ENCODE data around the gene ASCL5.

Gene ASCL5

DNA sequence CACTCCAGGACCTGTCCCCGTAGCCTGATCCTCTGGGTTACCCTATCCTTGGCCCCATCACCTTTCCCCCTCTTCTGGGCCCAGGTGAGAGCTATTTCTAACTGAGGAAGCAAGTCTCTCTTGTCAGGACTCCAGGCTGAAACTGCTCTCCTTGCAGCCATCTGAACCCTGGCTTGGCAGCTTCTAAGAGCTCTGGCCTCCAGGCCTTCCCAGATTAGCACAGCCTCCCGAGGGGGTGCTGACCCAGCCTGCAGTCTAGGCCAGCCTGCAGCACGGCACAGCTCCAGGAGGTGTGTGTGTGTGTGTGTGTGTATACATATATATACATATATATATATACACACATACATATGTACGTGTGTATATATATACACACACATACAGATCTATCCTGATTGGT is 32.2 kb downstream of the ASCL5 start:
- Histone ChIP-seq H2AFZ (ENCODE audit: low read depth, low read length, severe bottlenecking) (no peak overlapping the region), H4K20me1 (ENCODE audit: low read depth, low read length) (no peaks in the 10 kb centered on the region), H3K79me2 (ENCODE audit: insufficient read depth, low read length) (no peaks in the 10 kb centered on the region), H3K9ac (ENCODE audit: low read length) (no peak overlapping the region), H3K4me2 (ENCODE audit: low read depth, low read length, poor library complexity, severe bottlenecking) (no peak overlapping the region), H3K9me2 (replicated peaks; ENCODE audit: insufficient read depth, low read length) (no peaks in the 10 kb centered on the region), H3K36me3 (ENCODE audit: low read length) (no peaks in the 10 kb centered on the region), H3F3A (ENCODE audit: insufficient read depth) (no peaks in the 10 kb centered on the region), H3K9me3 (ENCODE audit: insufficient read depth, low read length) (no peaks in the 10 kb centered on the region), H3K27ac (ENCODE audit: low read depth, low read length) (no peak overlapping the region), H3K4me3 (ENCODE audit: insufficient read depth, low read length, poor library complexity, severe bottlenecking) (no peak overlapping the region), H3K27me3 (ENCODE audit: low read length) (no peaks in the 10 kb centered on the region)
- TF ChIP-seq, protein P1, sequence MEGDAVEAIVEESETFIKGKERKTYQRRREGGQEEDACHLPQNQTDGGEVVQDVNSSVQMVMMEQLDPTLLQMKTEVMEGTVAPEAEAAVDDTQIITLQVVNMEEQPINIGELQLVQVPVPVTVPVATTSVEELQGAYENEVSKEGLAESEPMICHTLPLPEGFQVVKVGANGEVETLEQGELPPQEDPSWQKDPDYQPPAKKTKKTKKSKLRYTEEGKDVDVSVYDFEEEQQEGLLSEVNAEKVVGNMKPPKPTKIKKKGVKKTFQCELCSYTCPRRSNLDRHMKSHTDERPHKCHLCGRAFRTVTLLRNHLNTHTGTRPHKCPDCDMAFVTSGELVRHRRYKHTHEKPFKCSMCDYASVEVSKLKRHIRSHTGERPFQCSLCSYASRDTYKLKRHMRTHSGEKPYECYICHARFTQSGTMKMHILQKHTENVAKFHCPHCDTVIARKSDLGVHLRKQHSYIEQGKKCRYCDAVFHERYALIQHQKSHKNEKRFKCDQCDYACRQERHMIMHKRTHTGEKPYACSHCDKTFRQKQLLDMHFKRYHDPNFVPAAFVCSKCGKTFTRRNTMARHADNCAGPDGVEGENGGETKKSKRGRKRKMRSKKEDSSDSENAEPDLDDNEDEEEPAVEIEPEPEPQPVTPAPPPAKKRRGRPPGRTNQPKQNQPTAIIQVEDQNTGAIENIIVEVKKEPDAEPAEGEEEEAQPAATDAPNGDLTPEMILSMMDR (IDR thresholded peaks at IDR 0.05; ENCODE audit: insufficient read depth, low read length, poor library complexity, severe bottlenecking) = no peak
- TF ChIP-seq EZH2phosphoT487 (conservative IDR thresholded peaks at IDR 0.05; ENCODE audit: low read length) = no peak

DNA sequence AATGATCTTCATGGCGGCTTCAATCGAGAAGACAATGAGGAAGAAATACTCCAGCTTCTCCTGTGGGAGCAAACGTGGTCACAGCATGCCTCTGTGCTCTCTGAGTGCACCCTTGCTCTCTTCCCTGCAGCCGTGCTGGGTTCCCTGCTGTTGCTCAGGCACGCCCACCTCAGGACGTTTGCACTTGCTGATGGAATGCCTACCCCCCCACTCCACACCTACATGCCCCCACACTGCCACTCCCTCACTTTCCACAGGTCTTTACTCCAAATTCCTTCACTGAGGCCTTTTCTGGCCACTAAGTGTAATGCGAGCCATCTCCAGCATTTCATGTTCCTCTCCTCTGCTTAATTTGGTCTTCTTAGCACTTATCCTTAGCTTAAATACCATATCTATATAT is 33.0 kb downstream of the ASCL5 start:
- no peaks in the 10 kb centered on the region for H4K20me1 ChIP-seq (ENCODE audit: low read depth, low read length)
- no peaks in the 10 kb centered on the region for H3K27me3 ChIP-seq (ENCODE audit: low read length)
- no peak overlapping the region for H3K9ac ChIP-seq (ENCODE audit: low read length)
- H3K36me3 ChIP-seq (ENCODE audit: low read length) = no peaks in the 10 kb centered on the region
- no peaks in the 10 kb centered on the region for H3K79me2 ChIP-seq (ENCODE audit: insufficient read depth, low read length)
- no peak overlapping the region for H2AFZ ChIP-seq (ENCODE audit: low read depth, low read length, severe bottlenecking)
- no peaks in the 10 kb centered on the region for H3F3A ChIP-seq (ENCODE audit: insufficient read depth)
- H3K4me3 ChIP-seq (ENCODE audit: insufficient read depth, low read length, poor library complexity, severe bottlenecking) = no peak overlapping the region
- no peaks in the 10 kb centered on the region for H3K9me3 ChIP-seq (ENCODE audit: insufficient read depth, low read length)
- no peak overlapping the region for H3K27ac ChIP-seq (ENCODE audit: low read depth, low read length)
- no peak for TF ChIP-seq EZH2phosphoT487 (conservative IDR thresholded peaks at IDR 0.05; ENCODE audit: low read length)
- TF ChIP-seq, protein P1 (IDR thresholded peaks at IDR 0.05; ENCODE audit: insufficient read depth, low read length, poor library complexity, severe bottlenecking) = no peak
- H3K9me2 ChIP-seq (replicated peaks; ENCODE audit: insufficient read depth, low read length) = no peaks in the 10 kb centered on the region
- no peak overlapping the region for H3K4me2 ChIP-seq (ENCODE audit: low read depth, low read length, poor library complexity, severe bottlenecking)

DNA sequence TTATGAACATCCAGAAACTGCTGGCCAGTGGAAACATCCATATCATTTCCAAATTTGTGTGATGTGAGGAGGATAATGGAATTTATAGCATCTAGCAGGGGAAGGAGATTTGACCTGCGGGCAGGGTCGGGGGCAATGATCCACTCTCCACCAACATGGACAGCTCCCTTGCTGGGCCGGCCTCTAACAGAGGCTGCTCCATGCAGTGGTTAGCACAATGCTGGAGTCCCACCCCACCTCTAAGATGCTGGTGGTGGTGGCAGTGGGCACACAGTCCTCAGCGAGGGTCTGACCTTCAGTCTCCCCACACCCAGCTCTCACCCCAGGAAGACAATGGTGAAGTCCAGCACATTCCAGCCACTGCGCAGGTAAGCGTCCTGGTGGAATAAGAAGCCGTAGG is 33.4 kb downstream of the ASCL5 start:
- no peak overlapping the region for H3K27ac ChIP-seq (ENCODE audit: low read depth, low read length)
- no peaks in the 10 kb centered on the region for H4K20me1 ChIP-seq (ENCODE audit: low read depth, low read length)
- no peak overlapping the region for H3K4me2 ChIP-seq (ENCODE audit: low read depth, low read length, poor library complexity, severe bottlenecking)
- no peaks in the 10 kb centered on the region for H3K9me2 ChIP-seq (replicated peaks; ENCODE audit: insufficient read depth, low read length)
- H3K36me3 ChIP-seq (ENCODE audit: low read length) = no peaks in the 10 kb centered on the region
- no peak overlapping the region for H3K4me3 ChIP-seq (ENCODE audit: insufficient read depth, low read length, poor library complexity, severe bottlenecking)
- no peaks in the 10 kb centered on the region for H3K9me3 ChIP-seq (ENCODE audit: insufficient read depth, low read length)
- no peak overlapping the region for H3K9ac ChIP-seq (ENCODE audit: low read length)
- no peaks in the 10 kb centered on the region for H3K27me3 ChIP-seq (ENCODE audit: low read length)
- no peaks in the 10 kb centered on the region for H3K79me2 ChIP-seq (ENCODE audit: insufficient read depth, low read length)
- no peak for TF ChIP-seq EZH2phosphoT487 (conservative IDR thresholded peaks at IDR 0.05; ENCODE audit: low read length)
- TF ChIP-seq, protein P1 (IDR thresholded peaks at IDR 0.05; ENCODE audit: insufficient read depth, low read length, poor library complexity, severe bottlenecking) = no peak
- H3F3A ChIP-seq (ENCODE audit: insufficient read depth) = no peaks in the 10 kb centered on the region
- H2AFZ ChIP-seq (ENCODE audit: low read depth, low read length, severe bottlenecking) = no peak overlapping the region
